Astrocyte (in vitro differentiated cells and primary cell): Measurements from ENCODE around the gene KDELR1. TPM values are rescaled to one million over a fixed set of nuclear protein-coding genes. Genes with fewer than 3 reads are reported as not detected.

Experiments used
- DNase-seq: peaks from one replicate; pipeline ENCODE4 v3.0.0-alpha.2; 2010; ENCODE audit warnings: low read depth
- FAIRE-seq: peaks from 2 replicates; lab custom pipeline; 2011; peaks lifted over from hg19 to GRCh38; lab: Jason Lieb, UNC
- H2AFZ ChIP-seq: 2 replicates; pipeline ENCODE4 v1.6.0; 2012; ENCODE audit warnings: low read depth, low read length, inconsistent platforms
- H3K27ac ChIP-seq: 2 replicates; pipeline ENCODE4 v1.5.1; 2011; ENCODE audit warnings: low read depth, low read length, inconsistent platforms
- H3K27me3 ChIP-seq: 2 replicates; pipeline ENCODE4 v1.6.0; 2011; ENCODE audit warnings: low read length, inconsistent platforms; ENCODE audit not compliant: insufficient read depth
- H3K36me3 ChIP-seq: 2 replicates; pipeline ENCODE4 v1.5.1; 2011; ENCODE audit warnings: low read length, inconsistent platforms; ENCODE audit not compliant: insufficient read depth
- H3K4me1 ChIP-seq: 2 replicates; pipeline ENCODE4 v1.5.1; 2011; ENCODE audit warnings: low read length, inconsistent platforms; ENCODE audit not compliant: insufficient read depth
- H3K4me2 ChIP-seq: 2 replicates; pipeline ENCODE4 v1.6.0; 2012; ENCODE audit warnings: low read length, inconsistent platforms
- H3K4me3 ChIP-seq: 2 replicates; pipeline ENCODE4 v1.5.1; 2011; ENCODE audit warnings: low read depth, mild to moderate bottlenecking, low read length, inconsistent platforms; ENCODE audit not compliant: insufficient read depth
- H3K79me2 ChIP-seq: 2 replicates; pipeline ENCODE4 v1.6.0; 2012; ENCODE audit warnings: mild to moderate bottlenecking, low read length, inconsistent platforms; ENCODE audit not compliant: insufficient read depth
- H3K9ac ChIP-seq: 2 replicates; pipeline ENCODE4 v1.6.0; 2012; ENCODE audit warnings: mild to moderate bottlenecking, low read length, inconsistent platforms
- H3K9me3 ChIP-seq: 2 replicates; pipeline ENCODE4 v1.5.1; 2012; ENCODE audit warnings: low read depth, mild to moderate bottlenecking, low read length, inconsistent platforms; ENCODE audit not compliant: insufficient read depth
- H4K20me1 ChIP-seq: 2 replicates; pipeline ENCODE4 v1.6.0; 2012; ENCODE audit warnings: low read length, inconsistent platforms; ENCODE audit not compliant: insufficient read depth
- H3K27ac Mint-ChIP-seq: one replicate; pipeline ENCODE4 v1.8.0; 2021; ENCODE audit warnings: mild to moderate bottlenecking, mixed read lengths; ENCODE audit not compliant: unreplicated experiment
- H3K27me3 Mint-ChIP-seq: one replicate; pipeline ENCODE4 v1.8.0; 2021; ENCODE audit warnings: low read depth, mixed read lengths; ENCODE audit not compliant: unreplicated experiment
- H3K36me3 Mint-ChIP-seq: one replicate; pipeline ENCODE4 v1.8.0; 2021; ENCODE audit warnings: low read depth, mixed read lengths; ENCODE audit not compliant: unreplicated experiment
- H3K4me1 Mint-ChIP-seq: one replicate; pipeline ENCODE4 v1.8.0; 2021; ENCODE audit warnings: low read depth, mixed read lengths; ENCODE audit not compliant: unreplicated experiment
- H3K4me3 Mint-ChIP-seq: one replicate; pipeline ENCODE4 v1.8.0; 2021; ENCODE audit warnings: mild to moderate bottlenecking, moderate library complexity, mixed read lengths; ENCODE audit not compliant: unreplicated experiment
- H3K9me3 Mint-ChIP-seq: one replicate; pipeline ENCODE4 v1.8.0; 2021; ENCODE audit warnings: mild to moderate bottlenecking, mixed read lengths; ENCODE audit not compliant: unreplicated experiment
- EZH2 ChIP-seq: IDR thresholded peaks from 2 replicates; pipeline ENCODE4 v1.6.1; 2012; ENCODE audit warnings: mild to moderate bottlenecking, low read length, inconsistent platforms; ENCODE audit not compliant: insufficient read depth
- total RNA-seq: library from RNA; stranded (reverse); gene quantifications from 2 replicates; pipeline ENCODE4 v1.2.1, GENCODE V29; 2021
- TF ChIP-seq, protein P1 (sequence below): IDR thresholded peaks from 2 replicates; pipeline ENCODE4 v1.5.1; 2011; ENCODE audit warnings: low read depth, mild to moderate bottlenecking, inconsistent platforms, low read length, moderate library complexity; ENCODE audit not compliant: insufficient read depth

The KDELR1 gene
- total RNA-seq, 1 donor from 2014 or later, result 370 TPM

DNA sequence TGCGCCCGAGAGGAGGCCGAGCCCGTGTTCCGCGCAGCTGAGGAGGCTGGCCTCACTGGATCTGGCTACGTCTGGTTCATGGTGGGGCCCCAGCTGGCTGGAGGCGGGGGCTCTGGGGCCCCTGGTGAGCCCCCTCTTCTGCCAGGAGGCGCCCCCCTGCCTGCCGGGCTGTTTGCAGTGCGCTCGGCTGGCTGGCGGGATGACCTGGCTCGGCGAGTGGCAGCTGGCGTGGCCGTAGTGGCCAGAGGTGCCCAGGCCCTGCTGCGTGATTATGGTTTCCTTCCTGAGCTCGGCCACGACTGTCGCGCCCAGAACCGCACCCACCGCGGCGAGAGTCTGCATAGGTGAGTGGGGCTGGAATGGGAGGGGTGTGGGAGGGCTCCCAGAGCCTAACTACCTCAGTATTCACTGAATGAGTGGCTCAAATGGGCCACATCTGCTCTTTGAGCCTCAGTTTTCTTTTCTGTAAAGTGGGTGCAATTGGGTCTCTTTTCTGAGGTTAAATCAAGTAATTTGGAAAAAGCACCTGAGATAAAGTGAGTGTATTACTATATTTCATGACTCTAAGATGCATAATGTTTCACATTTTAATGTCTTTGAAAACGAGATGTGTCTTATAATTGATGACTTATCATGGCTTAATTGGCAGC lies 13.8 kb upstream of the KDELR1 start:
- Histone ChIP-seq H3K9ac (no peak overlapping the region), H3K36me3 (no peaks in the 10 kb centered on the region), H3K4me2 (no peak overlapping the region), H3K4me1 (no peaks in the 10 kb centered on the region), H3K4me3 (no peak overlapping the region), H3K9me3 (peaks cover 6% of the 10 kb centered on the region), H3K27me3 (no peaks in the 10 kb centered on the region), H3K27ac (no peak overlapping the region), H3K79me2 (no peaks in the 10 kb centered on the region), H2AFZ (no peak overlapping the region), H4K20me1 (no peaks in the 10 kb centered on the region)
- Mint-ChIP-seq H3K4me3 (no peak overlapping the region), H3K36me3 (peaks cover 17% of the 10 kb centered on the region), H3K27me3 (no peaks in the 10 kb centered on the region), H3K4me1 (peaks cover 2% of the 10 kb centered on the region), H3K27ac (no peak overlapping the region), H3K9me3 (peaks cover 4% of the 10 kb centered on the region)
- TF ChIP-seq EZH2, result no peak
- TF ChIP-seq, protein P1, sequence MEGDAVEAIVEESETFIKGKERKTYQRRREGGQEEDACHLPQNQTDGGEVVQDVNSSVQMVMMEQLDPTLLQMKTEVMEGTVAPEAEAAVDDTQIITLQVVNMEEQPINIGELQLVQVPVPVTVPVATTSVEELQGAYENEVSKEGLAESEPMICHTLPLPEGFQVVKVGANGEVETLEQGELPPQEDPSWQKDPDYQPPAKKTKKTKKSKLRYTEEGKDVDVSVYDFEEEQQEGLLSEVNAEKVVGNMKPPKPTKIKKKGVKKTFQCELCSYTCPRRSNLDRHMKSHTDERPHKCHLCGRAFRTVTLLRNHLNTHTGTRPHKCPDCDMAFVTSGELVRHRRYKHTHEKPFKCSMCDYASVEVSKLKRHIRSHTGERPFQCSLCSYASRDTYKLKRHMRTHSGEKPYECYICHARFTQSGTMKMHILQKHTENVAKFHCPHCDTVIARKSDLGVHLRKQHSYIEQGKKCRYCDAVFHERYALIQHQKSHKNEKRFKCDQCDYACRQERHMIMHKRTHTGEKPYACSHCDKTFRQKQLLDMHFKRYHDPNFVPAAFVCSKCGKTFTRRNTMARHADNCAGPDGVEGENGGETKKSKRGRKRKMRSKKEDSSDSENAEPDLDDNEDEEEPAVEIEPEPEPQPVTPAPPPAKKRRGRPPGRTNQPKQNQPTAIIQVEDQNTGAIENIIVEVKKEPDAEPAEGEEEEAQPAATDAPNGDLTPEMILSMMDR, result no peak
- FAIRE-seq, result no peak
- no peak for DNase-seq

DNA sequence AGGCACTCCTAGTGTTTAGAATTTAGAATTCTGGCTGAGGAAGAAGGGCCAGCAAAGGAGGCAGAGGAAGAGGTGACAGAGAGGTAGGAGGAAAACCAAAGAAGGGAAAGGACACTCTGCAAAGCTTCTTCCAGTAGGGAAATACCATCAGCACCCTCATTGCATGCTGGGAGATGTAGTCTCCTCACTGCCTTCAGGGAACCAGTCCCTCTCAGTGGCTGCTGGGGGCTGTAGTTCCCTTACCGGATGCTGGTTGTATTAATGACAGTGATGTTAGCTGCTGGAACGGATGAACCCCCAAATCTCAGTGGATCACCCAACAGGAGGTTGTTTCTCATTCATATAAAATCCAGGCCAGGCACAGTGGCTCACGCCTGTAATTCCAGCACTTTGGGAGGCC lies 12.3 kb upstream of the KDELR1 start:
- Histone ChIP-seq H3K36me3 (no peaks in the 10 kb centered on the region), H3K4me3 (no peak overlapping the region), H3K4me2 (no peak overlapping the region), H3K4me1 (no peaks in the 10 kb centered on the region), H3K27ac (no peak overlapping the region), H3K27me3 (no peaks in the 10 kb centered on the region), H3K79me2 (no peaks in the 10 kb centered on the region), H2AFZ (no peak overlapping the region), H3K9me3 (peaks cover 4% of the 10 kb centered on the region), H3K9ac (no peak overlapping the region), H4K20me1 (no peaks in the 10 kb centered on the region)
- FAIRE-seq (no peak), DNase-seq (peak; percentile 56)
- peak overlapping the region; percentile 17 for H3K4me3 Mint-ChIP-seq
- H3K27me3 Mint-ChIP-seq, result no peaks in the 10 kb centered on the region
- H3K4me1 Mint-ChIP-seq, result peaks cover 2% of the 10 kb centered on the region
- H3K27ac Mint-ChIP-seq, result no peak overlapping the region
- TF ChIP-seq, protein P1, result no peak
- TF ChIP-seq EZH2, result no peak
- peaks cover 2% of the 10 kb centered on the region for H3K9me3 Mint-ChIP-seq
- peaks cover 9% of the 10 kb centered on the region for H3K36me3 Mint-ChIP-seq

DNA sequence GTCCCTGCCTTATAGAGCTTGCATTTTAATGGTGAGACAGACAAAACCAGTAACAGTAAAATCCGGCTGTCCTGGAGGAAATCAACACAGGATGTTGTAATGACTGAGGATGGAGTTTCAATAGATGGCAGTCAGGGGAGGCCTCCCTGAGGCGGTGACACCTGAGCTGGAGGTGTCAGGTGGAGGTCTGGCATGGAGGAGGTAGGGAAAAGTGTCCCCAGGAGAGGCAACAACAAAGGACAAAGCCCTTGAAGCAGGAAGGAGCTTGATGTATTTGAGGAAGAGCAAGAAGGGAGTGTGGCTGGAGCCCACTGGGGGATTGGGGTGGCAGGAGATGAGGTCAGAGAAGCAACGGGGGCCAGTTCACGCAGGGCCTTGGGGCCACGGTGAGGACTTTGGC lies 9.9 kb upstream of the KDELR1 start:
- Histone ChIP-seq H3K4me3 (no peak overlapping the region), H3K36me3 (no peaks in the 10 kb centered on the region), H2AFZ (no peak overlapping the region), H3K27ac (no peak overlapping the region), H3K79me2 (peaks cover 2% of the 10 kb centered on the region), H4K20me1 (no peaks in the 10 kb centered on the region), H3K4me2 (no peak overlapping the region), H3K9ac (no peak overlapping the region), H3K9me3 (peaks cover 4% of the 10 kb centered on the region), H3K27me3 (no peaks in the 10 kb centered on the region), H3K4me1 (peaks cover 3% of the 10 kb centered on the region)
- Mint-ChIP-seq H3K36me3 (peaks cover 11% of the 10 kb centered on the region), H3K27ac (no peak overlapping the region), H3K9me3 (peaks cover 3% of the 10 kb centered on the region), H3K4me3 (no peak overlapping the region), H3K4me1 (peaks cover 9% of the 10 kb centered on the region), H3K27me3 (no peaks in the 10 kb centered on the region)
- FAIRE-seq, result no peak
- no peak for TF ChIP-seq EZH2
- DNase-seq, result no peak
